HG02885 (cell line): Measurements from ENCODE around the gene UTP4.
"Not testable (repeated sequence)": the region's sequence is repeated elsewhere in the genome, so short reads cannot be mapped to it uniquely, and the experiment has no call there.

Source experiments
- ATAC-seq: cut with Tn5 transposase; IDR thresholded peaks from one replicate; pipeline ENCODE4 v1.9.1; 2021; ENCODE audit warnings: mild to moderate bottlenecking; ENCODE audit not compliant: unreplicated experiment, poor library complexity

The UTP4 gene

DNA sequence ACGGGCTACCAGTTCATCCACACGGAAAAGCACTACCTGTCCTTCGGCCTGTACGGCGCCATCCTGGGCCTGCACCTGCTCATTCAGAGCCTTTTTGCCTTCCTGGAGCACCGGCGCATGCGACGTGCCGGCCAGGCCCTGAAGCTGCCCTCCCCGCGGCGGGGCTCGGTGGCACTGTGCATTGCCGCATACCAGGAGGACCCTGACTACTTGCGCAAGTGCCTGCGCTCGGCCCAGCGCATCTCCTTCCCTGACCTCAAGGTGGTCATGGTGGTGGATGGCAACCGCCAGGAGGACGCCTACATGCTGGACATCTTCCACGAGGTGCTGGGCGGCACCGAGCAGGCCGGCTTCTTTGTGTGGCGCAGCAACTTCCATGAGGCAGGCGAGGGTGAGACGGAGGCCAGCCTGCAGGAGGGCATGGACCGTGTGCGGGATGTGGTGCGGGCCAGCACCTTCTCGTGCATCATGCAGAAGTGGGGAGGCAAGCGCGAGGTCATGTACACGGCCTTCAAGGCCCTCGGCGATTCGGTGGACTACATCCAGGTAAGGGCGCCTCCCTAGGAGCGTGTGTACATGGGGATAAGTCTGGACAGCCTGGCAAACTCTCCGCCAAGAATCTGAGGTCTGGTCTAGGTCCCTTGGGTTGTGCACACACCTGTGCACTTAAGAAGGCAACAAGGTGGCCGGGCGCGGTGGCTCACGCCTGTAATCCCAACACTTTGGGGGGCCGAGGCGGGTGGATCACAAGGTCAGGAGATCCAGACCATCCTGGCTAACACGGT, 22.8 kb upstream of the UTP4 start:
- ATAC-seq: no peak

DNA sequence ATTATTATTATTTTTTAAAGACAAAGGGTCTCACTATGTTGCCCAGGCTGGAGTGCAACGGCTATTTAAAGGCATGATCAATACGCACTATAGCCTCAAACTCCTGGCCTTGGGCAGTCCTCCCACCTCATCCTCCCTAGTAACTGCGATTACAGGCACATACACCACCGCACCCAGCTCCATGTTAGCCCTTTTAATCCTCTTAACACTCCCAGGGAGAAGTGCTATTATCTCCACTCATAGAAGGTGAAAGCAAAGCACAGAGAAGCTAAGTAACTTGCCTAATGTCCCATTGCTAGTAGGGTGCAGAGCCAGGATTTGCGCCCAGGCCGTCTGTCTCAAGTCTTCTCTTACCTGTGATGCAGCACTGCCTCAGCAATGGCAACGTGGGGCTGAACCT, 22.0 kb upstream of the UTP4 start:
- no peak for ATAC-seq

DNA sequence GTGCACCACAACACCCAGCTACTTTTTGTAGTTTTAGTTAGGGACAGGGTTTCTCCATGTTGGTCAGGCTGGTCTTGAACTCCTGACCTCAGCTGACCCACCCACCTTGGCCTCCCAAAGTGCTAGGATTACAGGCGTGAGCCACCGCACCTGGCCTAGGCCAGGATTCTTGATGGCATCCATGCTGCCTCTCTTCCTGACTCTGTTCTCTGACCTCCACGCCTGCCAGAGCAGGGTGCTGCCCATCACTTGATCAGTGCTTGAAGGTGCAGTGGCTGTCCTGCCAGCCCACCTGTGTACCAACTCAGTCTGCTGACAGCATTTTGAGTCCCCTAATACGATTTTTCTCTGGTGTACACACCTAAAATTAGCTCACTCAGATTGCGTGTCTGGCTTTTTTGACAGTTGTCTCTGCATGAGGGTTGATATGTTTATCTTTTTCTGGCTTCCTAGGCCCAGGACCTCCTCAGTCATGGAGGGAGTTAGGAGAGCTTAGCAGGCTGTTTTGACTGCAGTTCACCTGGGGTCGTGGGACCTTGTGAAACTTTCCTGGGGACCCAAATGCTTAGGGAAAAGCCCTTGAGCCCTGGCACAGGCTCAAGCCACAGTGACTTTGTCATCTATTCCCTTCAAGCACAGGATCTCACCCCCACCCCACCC, 21.1 kb upstream of the UTP4 start:
- ATAC-seq: no peak

DNA sequence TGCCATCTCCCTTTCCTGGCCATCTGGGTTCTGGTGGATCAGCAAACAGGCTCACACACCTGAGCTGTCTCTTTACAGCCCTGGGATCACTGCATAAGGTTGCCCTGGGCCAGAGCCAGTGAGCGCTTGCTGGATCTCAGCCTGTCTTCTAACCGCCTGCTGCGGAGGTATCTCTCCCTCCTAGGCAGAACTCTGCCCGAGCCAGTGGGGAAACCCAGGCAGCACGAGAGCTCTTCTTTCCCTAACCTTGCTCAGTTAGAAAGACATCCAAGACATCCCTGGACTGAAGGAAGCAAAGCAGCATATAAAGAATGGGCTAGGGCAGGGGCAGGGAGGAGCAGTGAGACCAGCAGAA, 20.6 kb upstream of the UTP4 start:
- no peak for ATAC-seq

DNA sequence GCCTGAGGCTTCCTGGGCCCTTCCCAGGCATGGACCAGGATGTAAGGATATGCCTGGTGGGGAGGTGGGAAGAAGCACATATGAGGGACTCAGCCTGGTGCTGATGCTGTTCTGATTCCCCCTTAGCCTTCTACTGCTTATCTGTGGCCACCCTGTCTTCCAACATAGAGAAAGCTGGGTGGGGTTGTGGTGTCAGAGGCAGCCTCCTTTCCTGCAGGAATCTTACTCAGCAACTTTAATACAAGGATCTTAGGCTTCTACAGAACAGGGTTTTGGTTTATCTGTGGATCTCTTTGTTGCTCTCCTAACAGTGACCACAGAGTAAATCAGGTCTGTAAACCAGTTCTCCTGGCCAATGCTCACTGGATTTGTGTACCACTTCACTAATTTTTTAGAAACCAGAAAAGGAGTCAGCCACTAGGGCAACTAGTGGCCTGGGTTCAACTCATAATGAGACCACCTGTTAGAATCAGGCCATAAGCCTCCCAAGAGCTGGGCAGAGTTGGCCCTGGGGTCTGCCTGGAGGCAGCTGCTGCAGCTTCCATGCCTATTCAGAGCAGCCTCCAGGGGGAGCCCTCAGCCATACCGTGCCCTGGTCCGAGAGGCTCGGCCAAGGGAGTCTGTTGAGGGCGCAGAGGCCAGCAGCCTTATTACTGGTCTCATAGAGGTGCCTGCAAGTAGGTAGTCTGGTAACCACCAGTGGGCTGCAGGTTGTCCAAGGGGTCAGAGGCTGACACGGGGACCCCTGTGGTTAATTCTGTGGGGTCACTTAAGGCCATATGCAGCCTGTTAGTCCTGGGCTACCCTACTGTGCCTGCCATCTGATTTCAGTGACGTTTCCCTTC, 19.9 kb upstream of the UTP4 start:
- ATAC-seq: no peak

DNA sequence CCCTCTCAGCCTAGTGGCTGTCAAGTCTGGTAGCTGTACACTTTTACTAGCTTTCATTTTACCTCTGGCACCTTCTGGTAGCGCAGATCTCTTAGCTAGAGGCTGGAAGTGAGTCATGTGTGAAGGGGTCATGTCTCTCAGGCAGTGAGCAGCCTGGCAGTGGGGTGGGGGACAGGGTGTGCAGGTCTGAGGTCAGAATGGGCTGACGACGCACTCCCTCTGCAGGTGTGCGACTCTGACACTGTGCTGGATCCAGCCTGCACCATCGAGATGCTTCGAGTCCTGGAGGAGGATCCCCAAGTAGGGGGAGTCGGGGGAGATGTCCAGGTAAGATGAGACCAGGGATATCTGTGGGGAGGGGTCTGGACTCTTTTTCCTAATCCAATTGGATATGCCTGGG, 19.2 kb upstream of the UTP4 start:
- ATAC-seq: no peak

DNA sequence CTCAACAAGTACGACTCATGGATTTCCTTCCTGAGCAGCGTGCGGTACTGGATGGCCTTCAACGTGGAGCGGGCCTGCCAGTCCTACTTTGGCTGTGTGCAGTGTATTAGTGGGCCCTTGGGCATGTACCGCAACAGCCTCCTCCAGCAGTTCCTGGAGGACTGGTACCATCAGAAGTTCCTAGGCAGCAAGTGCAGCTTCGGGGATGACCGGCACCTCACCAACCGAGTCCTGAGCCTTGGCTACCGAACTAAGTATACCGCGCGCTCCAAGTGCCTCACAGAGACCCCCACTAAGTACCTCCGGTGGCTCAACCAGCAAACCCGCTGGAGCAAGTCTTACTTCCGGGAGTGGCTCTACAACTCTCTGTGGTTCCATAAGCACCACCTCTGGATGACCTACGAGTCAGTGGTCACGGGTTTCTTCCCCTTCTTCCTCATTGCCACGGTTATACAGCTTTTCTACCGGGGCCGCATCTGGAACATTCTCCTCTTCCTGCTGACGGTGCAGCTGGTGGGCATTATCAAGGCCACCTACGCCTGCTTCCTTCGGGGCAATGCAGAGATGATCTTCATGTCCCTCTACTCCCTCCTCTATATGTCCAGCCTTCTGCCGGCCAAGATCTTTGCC, 18.0 kb upstream of the UTP4 start:
- no peak for ATAC-seq

DNA sequence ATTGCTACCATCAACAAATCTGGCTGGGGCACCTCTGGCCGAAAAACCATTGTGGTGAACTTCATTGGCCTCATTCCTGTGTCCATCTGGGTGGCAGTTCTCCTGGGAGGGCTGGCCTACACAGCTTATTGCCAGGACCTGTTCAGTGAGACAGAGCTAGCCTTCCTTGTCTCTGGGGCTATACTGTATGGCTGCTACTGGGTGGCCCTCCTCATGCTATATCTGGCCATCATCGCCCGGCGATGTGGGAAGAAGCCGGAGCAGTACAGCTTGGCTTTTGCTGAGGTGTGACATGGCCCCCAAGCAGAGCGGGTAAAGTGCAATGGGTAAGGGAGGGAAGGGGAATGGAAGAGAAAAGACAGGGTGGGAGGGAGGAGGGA, 17.5 kb upstream of the UTP4 start:
- ATAC-seq: no peak

DNA sequence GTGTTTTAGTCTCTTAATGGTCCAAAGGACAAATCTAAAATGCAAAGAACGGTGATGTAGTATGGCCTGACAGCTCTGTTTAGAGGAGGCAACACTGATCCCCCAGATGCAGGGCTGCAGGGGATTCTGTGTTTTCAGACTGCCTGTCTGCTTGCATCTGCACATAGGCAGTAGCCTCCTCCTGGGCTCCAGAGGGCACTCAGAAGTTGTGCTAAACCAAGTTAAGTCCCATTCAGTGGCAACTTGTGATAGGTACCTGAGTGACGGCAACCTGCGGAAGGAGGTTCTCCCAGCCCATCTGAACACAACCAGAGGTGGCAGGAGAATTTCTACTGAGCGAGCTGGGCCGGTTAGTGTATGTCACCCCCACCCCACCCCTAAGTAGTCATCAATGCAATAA, 17.1 kb upstream of the UTP4 start:
- no peak for ATAC-seq

DNA sequence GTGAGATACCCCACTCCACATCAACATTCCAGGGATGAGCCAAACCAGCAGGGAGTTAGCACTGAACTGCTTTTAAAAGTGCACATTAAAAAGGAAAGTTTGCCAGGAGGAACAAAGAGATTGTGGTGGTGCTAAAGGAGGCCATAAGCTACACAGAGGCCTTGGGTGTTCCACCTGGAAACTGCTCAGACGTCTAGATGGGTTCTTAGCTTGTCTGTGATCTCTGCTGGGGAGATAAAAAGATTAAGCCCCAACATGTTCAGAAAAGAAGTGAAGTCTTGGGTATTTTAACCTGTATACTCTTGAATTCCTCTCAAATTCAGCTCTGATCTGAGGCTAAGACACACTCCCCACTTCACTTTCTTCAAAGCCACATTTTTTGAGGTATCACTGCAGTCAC, 16.6 kb upstream of the UTP4 start:
- ATAC-seq: no peak

DNA sequence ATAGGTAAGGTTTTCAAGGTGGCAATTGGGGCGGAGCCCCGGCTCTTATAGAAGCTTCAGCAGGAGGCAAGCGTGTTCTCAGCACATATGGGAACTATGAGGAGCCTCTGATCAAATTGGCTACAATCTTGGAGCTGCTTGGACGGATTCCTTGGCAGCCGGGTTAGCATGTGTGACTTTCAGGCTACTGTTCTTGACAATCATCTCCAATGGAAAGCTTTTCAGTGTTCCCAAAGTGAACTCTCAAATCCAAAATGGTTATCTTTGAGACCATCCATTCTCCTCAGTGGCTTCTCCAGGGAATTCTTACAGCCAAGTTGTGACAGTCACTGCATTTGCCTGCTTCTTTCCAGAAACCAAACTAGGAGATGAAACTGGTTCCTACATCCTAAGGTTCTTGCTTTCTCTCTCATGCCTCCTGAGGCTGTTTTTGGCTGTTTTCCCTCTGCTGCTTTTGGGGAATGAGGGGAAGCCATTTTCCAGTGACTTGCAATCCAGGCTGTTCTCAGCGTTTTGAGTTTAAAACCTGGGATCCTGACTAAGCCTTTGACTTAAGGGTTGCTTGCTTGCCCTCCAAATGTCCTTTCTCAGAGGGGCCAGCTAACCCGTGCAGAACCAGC, 16.1 kb upstream of the UTP4 start:
- no peak for ATAC-seq

DNA sequence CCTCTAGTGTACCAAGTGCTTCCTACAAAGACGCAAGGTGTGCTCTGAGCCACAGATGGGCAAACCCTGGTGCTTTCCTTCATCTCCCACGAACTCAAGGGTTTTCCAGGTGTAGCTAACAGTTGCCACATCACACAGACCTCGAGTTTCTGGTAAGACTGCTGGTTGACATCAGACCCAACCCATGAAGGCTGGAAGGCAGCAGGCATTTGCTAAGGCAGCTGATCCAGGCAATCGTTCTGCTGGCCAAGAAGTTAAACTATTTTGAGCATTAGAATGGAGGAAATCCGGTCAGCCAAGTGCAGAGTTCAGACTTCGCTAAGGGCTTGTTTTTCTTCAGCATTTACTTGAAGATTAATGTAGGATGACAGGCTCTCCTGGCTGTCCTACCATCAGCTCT, 15.5 kb upstream of the UTP4 start:
- no peak for ATAC-seq

DNA sequence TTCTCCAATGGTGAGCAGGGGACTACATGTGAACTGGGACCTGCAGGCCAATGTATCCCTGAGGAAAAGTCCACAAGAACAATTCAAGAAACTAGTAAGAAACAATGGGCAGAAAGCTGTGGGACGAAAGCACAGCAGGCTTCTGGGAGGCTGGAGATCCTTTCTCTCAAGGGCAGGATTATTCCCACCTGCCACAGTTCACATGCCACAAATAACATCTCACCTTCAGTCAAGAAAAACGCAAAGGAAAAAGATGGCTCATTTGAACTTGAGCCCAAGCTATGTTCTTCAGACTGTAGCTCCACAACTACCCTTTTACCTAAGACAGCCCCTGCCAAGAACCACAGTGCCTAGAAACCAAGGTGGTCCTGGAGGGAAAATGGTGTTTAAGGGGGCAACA, 14.0 kb upstream of the UTP4 start:
- no peak for ATAC-seq

DNA sequence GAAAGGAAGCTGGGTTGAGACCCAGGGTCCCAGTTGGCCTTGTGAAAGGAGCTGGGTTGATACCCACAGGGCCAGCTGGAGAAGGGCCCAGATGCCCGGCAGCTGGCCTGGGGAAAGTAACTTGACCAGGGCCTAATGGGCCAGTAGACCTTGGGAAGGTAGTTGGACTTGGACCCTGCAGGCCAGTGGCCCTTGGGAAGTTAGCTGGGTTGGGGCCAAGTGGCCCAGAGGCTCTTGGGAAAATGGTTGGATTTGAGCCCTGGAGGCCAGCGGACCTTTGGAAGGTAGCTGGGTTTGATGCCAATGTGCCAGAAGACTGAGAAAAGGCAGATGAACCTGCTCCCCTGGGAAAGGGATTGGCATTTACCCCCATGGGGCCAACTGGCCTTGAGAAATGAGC, 13.5 kb upstream of the UTP4 start:
- no peak for ATAC-seq

DNA sequence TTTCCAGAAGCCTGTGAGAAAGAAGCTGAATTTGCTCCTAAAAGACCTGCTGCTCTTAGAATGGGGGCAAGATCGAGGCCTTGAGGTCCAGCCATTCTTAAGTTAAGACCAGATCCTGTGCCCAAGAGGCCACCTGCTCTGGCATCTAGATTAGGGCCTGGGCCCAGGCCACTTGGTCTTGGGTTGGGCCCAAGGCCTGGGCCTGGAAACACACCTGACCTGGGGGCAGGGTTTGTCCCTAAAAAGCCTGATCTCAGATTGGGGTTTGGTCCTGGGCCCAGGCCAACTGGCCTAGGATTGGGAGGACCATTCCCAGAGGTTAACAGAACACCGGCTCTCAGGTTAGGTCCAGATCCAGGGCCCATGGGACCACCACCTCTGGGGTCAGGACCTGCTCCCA, 12.9 kb upstream of the UTP4 start:
- ATAC-seq: no peak

DNA sequence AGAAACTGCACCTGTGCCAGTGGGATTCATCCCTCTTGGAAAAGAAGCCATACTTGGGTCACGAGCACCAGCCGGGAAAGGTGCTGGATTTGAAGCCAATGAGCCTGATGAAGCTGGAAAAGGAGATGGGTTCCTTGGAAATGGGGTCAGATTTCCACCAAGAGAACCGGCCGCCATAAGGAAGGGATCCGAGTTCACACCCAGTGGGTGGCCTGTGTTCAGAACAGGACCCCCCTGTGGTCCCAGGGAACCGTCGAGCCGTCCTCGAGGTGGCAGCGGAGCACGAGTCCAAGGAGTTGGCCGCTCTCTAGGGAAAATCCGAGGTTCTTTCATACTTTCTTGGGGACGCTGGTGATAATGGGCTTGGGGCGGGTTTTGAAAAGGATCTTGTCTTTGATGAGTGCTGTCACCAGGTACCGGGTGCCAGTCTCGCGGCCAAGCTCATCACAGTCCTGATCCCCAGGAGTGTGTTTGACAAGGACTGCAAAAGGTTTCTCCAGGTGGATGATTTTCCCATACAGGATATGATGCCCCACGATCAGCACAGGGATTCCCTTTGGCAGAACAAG, 12.3 kb upstream of the UTP4 start:
- ATAC-seq: no peak

DNA sequence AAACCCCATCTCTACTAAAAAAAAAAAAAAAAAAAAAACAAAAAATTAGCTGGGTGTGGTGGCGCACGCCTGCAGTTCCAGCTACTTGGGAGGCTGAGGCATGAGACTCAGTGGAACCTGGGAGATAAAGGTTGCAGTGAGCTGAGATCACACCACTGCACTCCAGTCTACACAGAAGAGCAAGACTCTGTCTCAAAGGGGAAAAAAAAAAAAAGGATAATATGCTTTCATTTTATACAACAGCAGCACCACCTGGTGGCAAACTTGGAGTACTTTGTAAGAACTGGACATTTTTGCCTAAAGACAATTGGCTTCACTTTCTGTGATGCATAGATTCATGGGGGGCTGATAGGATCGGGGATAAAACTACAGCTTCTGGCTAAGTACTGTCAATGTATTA, 8.5 kb upstream of the UTP4 start:
- ATAC-seq: no peak

DNA sequence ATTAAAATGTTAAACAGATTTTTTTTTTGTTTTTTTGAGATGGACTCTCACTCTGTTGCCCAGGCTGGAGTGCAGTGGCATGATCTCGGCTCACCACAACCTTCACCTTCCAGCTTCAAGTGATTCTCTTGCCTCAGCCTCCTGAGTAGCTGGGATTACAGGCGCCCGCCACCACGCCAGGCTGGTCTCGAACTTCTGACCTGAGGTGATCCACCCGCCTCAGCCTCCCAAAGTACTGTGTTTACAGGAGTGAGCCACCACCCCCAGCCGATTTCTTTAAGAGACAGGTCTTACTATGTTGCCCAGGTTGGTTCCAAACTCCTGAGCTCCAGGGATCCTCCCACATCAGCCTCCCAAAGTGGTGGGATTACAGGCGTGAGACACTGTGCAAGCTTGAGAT, 8.0 kb upstream of the UTP4 start:
- ATAC-seq: not testable (repeated sequence)

DNA sequence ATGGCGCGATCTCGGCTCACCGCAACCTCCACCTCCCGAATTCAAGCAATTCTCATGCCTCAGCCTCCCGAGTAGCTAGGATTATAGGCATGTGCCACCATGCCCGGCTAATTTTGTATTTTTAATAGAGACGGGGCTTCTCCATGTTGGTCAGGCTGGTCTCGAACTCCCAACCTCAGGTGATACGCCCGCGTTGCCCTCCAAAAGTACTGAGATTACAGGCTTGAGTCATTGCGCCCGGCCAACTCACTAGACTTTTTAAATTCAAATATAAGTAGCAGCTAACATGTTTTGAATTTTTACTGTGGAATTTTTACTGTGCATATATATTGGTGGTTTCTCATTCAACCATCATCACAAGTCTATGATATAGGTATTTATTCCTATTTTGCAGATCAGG, 7.5 kb upstream of the UTP4 start:
- not testable (repeated sequence) for ATAC-seq

DNA sequence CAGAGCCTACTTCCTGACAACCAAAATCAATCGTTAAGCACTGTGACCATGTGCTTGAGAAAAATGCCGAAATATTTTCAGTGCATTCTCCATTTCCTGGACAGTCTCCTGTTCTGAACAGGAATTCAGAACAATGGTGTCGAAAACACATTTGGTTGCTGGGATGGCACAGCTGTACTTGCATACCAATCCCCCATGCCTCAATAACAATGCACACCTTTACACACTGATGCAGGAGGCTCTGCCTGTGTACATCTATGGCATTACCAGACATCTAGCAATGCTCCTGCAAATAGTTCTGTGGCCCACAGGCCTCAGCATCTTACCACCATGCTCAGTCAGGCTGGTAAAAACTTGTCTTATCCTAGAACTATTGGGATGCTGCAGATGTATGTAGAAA, 6.2 kb upstream of the UTP4 start:
- no peak for ATAC-seq
